Neutrophil (primary cell): Measurements from ENCODE around the gene MEN1.

Source experiments
- H3K27ac ChIP-seq: fragments of 200-600 bp; sonication (generic); 2 replicates; pipeline ENCODE4 v1.5.1; 2016; ENCODE audit warnings: mild to moderate bottlenecking, moderate library complexity
- H3K27me3 ChIP-seq: fragments of 200-600 bp; sonication (generic); 2 replicates; pipeline ENCODE4 v1.6.0; 2016; ENCODE audit warnings: mild to moderate bottlenecking
- H3K36me3 ChIP-seq: fragments of 200-600 bp; sonication (generic); 2 replicates; pipeline ENCODE4 v1.5.1; 2017
- H3K4me1 ChIP-seq, 2 experiments: fragments of 200-600 bp in 1 of 2; sonication (generic) in 1 of 2; 1 replicate in 1 of 2; 2 replicates in 1 of 2; pipeline versions ENCODE4 v1.5.1 to v1.6.1; 2013 to 2016; ENCODE audit warnings: low read depth in 1 of 2, low read length in 1 of 2, mild to moderate bottlenecking in 1 of 2, moderate library complexity in 1 of 2; ENCODE audit not compliant: control insufficient read depth in 1 of 2, insufficient read depth in 1 of 2
- H3K4me3 ChIP-seq, 2 experiments: fragments of 200-600 bp in 1 of 2; sonication (generic) in 1 of 2; 1 replicate in 1 of 2; 2 replicates in 1 of 2; pipeline ENCODE4 v1.5.1; 2013 to 2016; ENCODE audit warnings: low read depth in 1 of 2, low read length in 1 of 2, mild to moderate bottlenecking in 1 of 2, moderate library complexity in 1 of 2
- H3K9me3 ChIP-seq: fragments of 200-600 bp; sonication (generic); 2 replicates; pipeline ENCODE4 v1.5.1; 2016
- TF ChIP-seq, protein P1 (sequence below): fragments of 200-600 bp; sonication (generic); IDR thresholded peaks from 2 replicates; pipeline ENCODE4 v1.5.1; 2016; ENCODE audit warnings: antibody characterized with exemption

MEN1 gene

DNA sequence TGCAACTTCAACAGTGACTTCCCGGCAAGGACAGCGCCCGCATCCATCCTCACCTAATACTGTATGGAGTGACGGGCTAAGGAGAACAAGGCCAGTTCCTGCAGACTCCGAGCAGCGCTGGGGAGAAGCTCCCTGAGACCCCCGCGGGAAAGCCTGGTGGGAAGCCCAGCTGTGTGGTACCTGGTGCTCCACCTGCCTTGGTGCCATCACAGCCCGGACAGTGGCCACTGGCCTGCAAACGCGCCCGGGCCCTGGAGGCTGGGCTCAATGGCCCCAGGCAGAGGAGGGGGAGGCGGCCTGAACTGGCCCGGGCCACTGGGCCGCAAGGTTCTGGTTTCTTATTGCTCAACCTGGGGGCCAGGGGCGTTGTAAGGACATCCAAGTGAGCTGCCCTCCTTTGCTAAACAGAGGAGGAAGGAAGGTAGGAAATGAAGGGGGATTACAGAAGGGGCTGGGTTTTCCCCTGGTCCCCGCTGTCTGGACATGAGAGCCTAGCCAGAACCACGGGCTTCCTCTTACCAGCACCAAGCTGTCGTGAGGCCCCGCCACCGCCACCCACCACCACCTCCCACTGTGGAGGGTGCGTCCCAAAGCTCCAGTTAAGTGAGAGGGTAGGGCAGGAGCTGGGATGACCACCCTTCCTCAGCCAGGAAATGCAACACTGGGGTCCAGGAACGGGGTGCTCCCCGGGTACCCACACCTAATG, 42.6 kb upstream of the MEN1 start:
- TF ChIP-seq, protein P1, sequence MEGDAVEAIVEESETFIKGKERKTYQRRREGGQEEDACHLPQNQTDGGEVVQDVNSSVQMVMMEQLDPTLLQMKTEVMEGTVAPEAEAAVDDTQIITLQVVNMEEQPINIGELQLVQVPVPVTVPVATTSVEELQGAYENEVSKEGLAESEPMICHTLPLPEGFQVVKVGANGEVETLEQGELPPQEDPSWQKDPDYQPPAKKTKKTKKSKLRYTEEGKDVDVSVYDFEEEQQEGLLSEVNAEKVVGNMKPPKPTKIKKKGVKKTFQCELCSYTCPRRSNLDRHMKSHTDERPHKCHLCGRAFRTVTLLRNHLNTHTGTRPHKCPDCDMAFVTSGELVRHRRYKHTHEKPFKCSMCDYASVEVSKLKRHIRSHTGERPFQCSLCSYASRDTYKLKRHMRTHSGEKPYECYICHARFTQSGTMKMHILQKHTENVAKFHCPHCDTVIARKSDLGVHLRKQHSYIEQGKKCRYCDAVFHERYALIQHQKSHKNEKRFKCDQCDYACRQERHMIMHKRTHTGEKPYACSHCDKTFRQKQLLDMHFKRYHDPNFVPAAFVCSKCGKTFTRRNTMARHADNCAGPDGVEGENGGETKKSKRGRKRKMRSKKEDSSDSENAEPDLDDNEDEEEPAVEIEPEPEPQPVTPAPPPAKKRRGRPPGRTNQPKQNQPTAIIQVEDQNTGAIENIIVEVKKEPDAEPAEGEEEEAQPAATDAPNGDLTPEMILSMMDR: no peak
- Histone ChIP-seq H3K36me3 (peaks cover 64% of the 10 kb centered on the region), H3K27ac (peak overlapping the region; percentile 99), H3K4me3 (peak overlapping the region; percentile 26 to 62), H3K27me3 (no peaks in the 10 kb centered on the region), H3K4me1 (peaks cover 96 to 100% of the 10 kb centered on the region in 2 experiments), H3K9me3 (no peaks in the 10 kb centered on the region)

DNA sequence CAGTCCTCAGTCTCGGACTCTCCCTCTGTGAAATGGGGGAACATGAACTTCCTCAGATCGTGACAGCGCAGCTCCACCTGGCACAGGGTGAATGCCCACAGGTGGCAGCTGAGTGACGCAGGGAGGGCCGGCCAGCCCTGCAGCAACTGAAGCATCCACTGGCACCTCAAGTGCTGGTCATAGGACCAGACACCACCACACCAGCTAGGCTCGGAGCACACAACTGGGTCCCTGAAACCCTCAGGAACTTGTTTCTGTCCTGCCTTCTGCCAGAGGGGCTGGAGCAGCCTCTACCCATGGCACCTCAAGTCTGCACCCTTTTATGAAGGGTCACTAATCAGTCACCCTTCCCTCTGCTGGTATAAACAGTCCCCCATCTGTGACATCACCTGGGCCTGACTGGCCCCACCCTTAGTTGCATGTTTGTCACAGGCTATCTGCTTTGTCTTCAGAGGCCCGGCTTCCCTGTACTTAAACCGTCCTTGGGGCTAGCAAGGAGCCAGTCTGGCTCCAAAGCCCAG, 41.5 kb upstream of the MEN1 start:
- TF ChIP-seq, protein P1: no peak
- no peaks in the 10 kb centered on the region for H3K9me3 ChIP-seq
- peaks cover 95 to 100% of the 10 kb centered on the region in 2 experiments for H3K4me1 ChIP-seq
- peak overlapping the region; percentile 26 to 62 for H3K4me3 ChIP-seq
- H3K27ac ChIP-seq: peak overlapping the region; percentile 99
- H3K36me3 ChIP-seq: peaks cover 55% of the 10 kb centered on the region
- no peaks in the 10 kb centered on the region for H3K27me3 ChIP-seq

DNA sequence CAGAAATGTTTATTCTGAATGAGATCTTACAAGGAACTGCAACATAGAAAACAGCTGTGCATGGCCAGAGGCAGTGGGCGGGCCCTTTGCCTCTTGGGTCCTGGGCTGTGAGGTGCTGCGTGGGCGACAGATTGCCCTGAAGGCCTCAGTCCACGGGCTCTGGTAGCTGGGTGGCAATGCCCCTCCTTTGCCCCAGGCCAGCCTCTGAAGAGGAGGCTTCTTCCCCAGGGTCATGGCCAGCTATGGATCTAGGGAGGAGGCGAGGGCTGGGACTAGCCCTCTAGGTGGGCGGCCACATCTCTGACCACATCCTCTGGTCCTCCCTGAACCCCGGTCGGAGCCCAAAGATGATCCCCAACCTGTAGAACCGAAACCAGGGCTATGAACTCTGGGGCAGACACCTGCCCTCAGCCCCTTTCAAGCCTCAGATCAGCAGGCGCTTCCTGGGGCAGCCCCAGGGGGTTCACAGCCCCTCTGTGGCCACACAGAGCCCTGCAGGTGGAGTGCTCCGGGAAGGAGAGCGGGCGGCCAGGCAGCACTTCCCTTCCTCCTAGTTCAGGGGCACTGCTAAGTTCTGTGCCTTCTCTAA, 40.7 kb upstream of the MEN1 start:
- peak overlapping the region; percentile 99 for H3K27ac ChIP-seq

DNA sequence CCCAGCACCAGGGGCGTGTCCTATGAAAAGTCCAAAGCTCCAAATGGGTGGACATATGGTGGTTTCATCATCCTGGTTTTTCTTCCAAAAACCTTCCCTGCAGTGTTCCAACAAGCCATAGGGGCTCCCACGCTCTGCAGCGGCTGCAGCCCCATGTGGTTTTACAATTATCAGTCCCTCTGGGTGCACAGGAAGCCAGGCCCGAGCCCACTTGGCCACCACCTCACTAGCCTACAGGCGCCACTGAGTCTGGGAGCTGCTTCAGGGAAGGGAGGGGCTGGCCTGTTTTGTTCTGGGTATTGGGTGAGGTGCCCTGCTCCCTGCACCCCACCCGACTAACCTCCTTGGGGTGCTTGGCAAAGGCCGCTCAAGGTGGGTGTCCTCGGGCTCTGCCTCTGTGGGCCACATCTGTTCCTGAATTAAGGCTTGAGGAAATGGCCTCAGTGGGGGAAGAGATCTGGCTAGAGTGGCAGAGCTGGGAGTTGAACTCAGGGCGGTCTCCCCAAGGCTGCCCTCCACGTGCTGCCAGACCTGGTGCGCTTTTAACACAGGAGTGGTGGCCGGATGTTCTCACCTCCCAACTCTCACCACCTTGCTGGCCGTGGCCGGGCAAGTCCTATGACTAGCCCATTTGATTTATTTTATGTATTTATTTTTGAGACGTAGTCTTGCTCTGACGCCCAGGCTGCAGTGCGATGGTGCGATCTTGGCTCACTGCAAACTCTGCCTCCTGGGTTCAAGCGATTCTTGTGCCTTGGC, 39.4 kb upstream of the MEN1 start:
- Histone ChIP-seq H3K36me3 (peaks cover 34% of the 10 kb centered on the region), H3K27ac (peak overlapping the region; percentile 99), H3K4me1 (peaks cover 75 to 86% of the 10 kb centered on the region in 2 experiments), H3K27me3 (no peaks in the 10 kb centered on the region), H3K4me3 (no peak overlapping the region), H3K9me3 (no peaks in the 10 kb centered on the region)
- TF ChIP-seq, protein P1: no peak

More for the DNA sequence above, 40.7 kb upstream of the MEN1 start:
- Histone ChIP-seq H3K4me3 (peak overlapping the region; percentile 20 to 28), H3K36me3 (peaks cover 47% of the 10 kb centered on the region), H3K4me1 (peaks cover 86 to 94% of the 10 kb centered on the region in 2 experiments), H3K9me3 (no peaks in the 10 kb centered on the region), H3K27me3 (no peaks in the 10 kb centered on the region)
- TF ChIP-seq, protein P1: peak; percentile 24

DNA sequence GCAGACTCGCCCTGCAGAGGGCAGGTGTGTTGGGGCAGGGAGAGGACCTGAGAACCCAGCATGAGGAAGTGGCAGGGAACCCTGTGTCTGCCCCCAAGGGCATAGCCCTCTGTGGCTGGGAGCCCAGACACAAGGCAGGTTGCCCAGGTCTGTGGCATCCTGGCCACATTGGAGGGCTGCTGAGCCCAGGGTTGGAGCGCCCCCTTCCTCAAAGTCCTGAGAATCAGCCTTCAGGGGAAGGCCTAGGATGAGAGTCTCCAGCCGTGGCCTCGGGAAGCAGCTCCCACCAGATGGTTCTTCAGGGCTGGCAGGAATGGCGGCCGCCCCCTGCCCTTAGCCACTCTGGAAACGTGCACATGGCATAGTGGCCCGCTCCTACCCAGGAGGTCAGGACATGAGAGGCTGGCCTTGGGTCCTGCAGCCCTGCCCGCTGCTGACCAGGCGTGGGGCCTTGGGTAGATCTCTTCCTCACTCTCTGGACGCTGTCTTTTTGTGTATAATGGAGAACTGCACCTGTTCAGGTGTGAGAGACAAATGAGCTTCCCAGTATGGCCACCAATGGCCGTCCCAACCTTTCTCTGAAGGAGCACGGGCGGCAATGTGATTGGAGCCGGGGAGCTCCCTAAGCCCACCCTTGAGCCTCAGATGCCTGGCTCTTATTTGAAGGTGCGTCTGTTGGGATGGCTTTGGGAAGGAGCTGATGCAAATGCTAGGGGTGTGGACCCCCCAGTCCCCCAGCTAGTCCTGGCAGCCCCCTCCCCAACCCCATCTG, 38.7 kb upstream of the MEN1 start:
- H3K27ac ChIP-seq: peak overlapping the region; percentile 99
- H3K36me3 ChIP-seq: peaks cover 26% of the 10 kb centered on the region
- H3K9me3 ChIP-seq: no peaks in the 10 kb centered on the region
- TF ChIP-seq, protein P1: no peak
- H3K4me3 ChIP-seq: peak overlapping the region; percentile 8 to 14
- H3K27me3 ChIP-seq: peaks cover 3% of the 10 kb centered on the region
- peaks cover 71 to 86% of the 10 kb centered on the region in 2 experiments for H3K4me1 ChIP-seq
